SK-N-SH treated with all-trans-retinoic acid at 6 μM for 48 hours (cell line): Measurements from ENCODE around the gene RMND5A.

ENCODE experiments used
- ARNTL ChIP-seq: fragments of 450-650 bp; formaldehyde crosslinking; IDR thresholded peaks from 2 replicates; pipeline ENCODE4 v1.5.0; 2020; ENCODE audit warnings: low read depth, mild to moderate bottlenecking, moderate library complexity, borderline replicate concordance
- CSDC2 ChIP-seq: fragments of 250-450 bp; sonication (Bioruptor Pico); IDR thresholded peaks from 2 replicates; pipeline ENCODE4 v1.5.0; 2020; ENCODE audit warnings: mild to moderate bottlenecking, moderate library complexity
- ESRRG ChIP-seq: fragments of 250-450 bp; sonication (Bioruptor Pico); IDR thresholded peaks from 2 replicates; pipeline ENCODE4 v1.6.1; 2021; ENCODE audit warnings: mild to moderate bottlenecking
- OSR1 ChIP-seq: fragments of 250-450 bp; sonication (Bioruptor Pico); IDR thresholded peaks from 2 replicates; pipeline ENCODE4 v1.8.0; 2022; ENCODE audit warnings: moderate library complexity, mild to moderate bottlenecking, inconsistent platforms
- TCF4 ChIP-seq: fragments of 250-450 bp; sonication (Bioruptor Pico); IDR thresholded peaks from 2 replicates; pipeline ENCODE4 v1.8.0; 2021; ENCODE audit warnings: mild to moderate bottlenecking, moderate library complexity, borderline replicate concordance
- ZFP30 ChIP-seq: fragments of 450-650 bp; formaldehyde crosslinking; IDR thresholded peaks from 2 replicates; pipeline ENCODE4 v1.5.0; 2022; ENCODE audit warnings: mild to moderate bottlenecking, moderate library complexity
- ZNF565 ChIP-seq: fragments of 450-650 bp; formaldehyde crosslinking; conservative IDR thresholded peaks from 2 replicates; pipeline ENCODE4 v1.5.0; 2020; ENCODE audit warnings: low read depth, mild to moderate bottlenecking, moderate library complexity
- ZNF70 ChIP-seq: fragments of 450-650 bp; formaldehyde crosslinking; IDR thresholded peaks from 2 replicates; pipeline ENCODE4 v1.5.0; 2020; ENCODE audit warnings: mild to moderate bottlenecking, moderate library complexity

- TF ChIP-seq ZNF70 (CRISPR knock-in tag) (no peak), ZNF565 (CRISPR knock-in tag) (no peak), ZFP30 (no peak), CSDC2 (no peak), ARNTL (CRISPR knock-in tag) (no peak), OSR1 (CRISPR knock-in tag) (no peak), TCF4 (CRISPR knock-in tag) (no peak), ESRRG (no peak)
Measured at GRCh38 chr2:86788165-86788564, 68.1 kb downstream of the RMND5A start.
